ENCODE data around the gene ADRB2.

- TF ChIP-seq POLR2A (IDR thresholded peaks at IDR 0.05; ENCODE audit: low read depth, low read length) (no peak), POLR2AphosphoS5 (IDR thresholded peaks at IDR 0.05; ENCODE audit: low read depth, low read length) (no peak), TAF1 (IDR thresholded peaks at IDR 0.05; ENCODE audit: borderline replicate concordance, low read depth, low read length) (no peak)
Observed at GRCh38 chr5:148873120-148873519, 46.7 kb downstream of the ADRB2 start.

Data from GM12892 (cell line).